Suprapubic skin (tissue), 4 donors: ENCODE results near the gene B4GAT1. TPM values are rescaled to one million over a fixed set of nuclear protein-coding genes. Genes with fewer than 3 reads are reported as not detected.

Experiments used
- DNase-seq, 2 donors: peaks; one replicate each; pipeline ENCODE4 v3.0.0-alpha.2; 2019; ENCODE audit warnings: low spot score in 2 of 2
- H3K27ac ChIP-seq: fragments of 200-600 bp; sonication (generic); one replicate; pipeline ENCODE4 v1.5.1; 2019
- H3K27me3 ChIP-seq: fragments of 200-600 bp; sonication (generic); one replicate; pipeline ENCODE4 v1.5.1; 2019
- H3K36me3 ChIP-seq: fragments of 200-600 bp; sonication (generic); one replicate; pipeline ENCODE4 v1.5.1; 2019
- H3K4me1 ChIP-seq: fragments of 200-600 bp; sonication (generic); one replicate; pipeline ENCODE4 v1.5.1; 2019
- H3K4me3 ChIP-seq: fragments of 200-600 bp; sonication (generic); one replicate; pipeline ENCODE4 v1.5.1; 2019; ENCODE audit warnings: mild to moderate bottlenecking
- H3K9me3 ChIP-seq: fragments of 200-600 bp; sonication (generic); one replicate; pipeline ENCODE4 v1.5.1; 2019
- EP300 ChIP-seq: sonication (generic); formaldehyde crosslinking; IDR thresholded peaks from one replicate; pipeline ENCODE4 v1.6.1; 2017; ENCODE audit warnings: antibody characterized with exemption
- POLR2A ChIP-seq, 2 donors: fragments of 450-650 bp; IDR thresholded peaks; one replicate each; pipeline ENCODE4 v1.6.1; 2017; ENCODE audit warnings: antibody characterized with exemption in 2 of 2, mild to moderate bottlenecking in 2 of 2, moderate library complexity in 2 of 2
- POLR2AphosphoS5 ChIP-seq, 3 donors: sonication (generic); formaldehyde crosslinking; IDR thresholded peaks; one replicate each; pipeline ENCODE4 v1.6.1; 2017; ENCODE audit warnings: antibody characterized with exemption in 3 of 3
- WGBS: methylation state at CpG from one replicate; pipeline ENCODE4 v1.1.5; 2018; 5-methylcytosine and 5-hydroxymethylcytosine counted together
- total RNA-seq, 4 donors: library from RNA; depleted of rRNA; stranded (reverse); fragments of >200 nt; gene quantifications; one replicate each; pipeline ENCODE4 v1.1.0, GENCODE V29; 2016
- TF ChIP-seq, protein P1 (sequence below), 2 donors: fragments of 200-600 bp in 1 of 2; fragments of 450-650 bp in 1 of 2; sonication (generic) in 1 of 2; IDR thresholded peaks; one replicate each; pipeline ENCODE4 v1.5.1; 2016 to 2019; ENCODE audit warnings: antibody characterized with exemption in 2 of 2, mild to moderate bottlenecking in 1 of 2, moderate library complexity in 1 of 2

Gene B4GAT1
- total RNA-seq, 4 donors from 2014 or later, result 14.4 to 31.9 (median 20.6) TPM

DNA sequence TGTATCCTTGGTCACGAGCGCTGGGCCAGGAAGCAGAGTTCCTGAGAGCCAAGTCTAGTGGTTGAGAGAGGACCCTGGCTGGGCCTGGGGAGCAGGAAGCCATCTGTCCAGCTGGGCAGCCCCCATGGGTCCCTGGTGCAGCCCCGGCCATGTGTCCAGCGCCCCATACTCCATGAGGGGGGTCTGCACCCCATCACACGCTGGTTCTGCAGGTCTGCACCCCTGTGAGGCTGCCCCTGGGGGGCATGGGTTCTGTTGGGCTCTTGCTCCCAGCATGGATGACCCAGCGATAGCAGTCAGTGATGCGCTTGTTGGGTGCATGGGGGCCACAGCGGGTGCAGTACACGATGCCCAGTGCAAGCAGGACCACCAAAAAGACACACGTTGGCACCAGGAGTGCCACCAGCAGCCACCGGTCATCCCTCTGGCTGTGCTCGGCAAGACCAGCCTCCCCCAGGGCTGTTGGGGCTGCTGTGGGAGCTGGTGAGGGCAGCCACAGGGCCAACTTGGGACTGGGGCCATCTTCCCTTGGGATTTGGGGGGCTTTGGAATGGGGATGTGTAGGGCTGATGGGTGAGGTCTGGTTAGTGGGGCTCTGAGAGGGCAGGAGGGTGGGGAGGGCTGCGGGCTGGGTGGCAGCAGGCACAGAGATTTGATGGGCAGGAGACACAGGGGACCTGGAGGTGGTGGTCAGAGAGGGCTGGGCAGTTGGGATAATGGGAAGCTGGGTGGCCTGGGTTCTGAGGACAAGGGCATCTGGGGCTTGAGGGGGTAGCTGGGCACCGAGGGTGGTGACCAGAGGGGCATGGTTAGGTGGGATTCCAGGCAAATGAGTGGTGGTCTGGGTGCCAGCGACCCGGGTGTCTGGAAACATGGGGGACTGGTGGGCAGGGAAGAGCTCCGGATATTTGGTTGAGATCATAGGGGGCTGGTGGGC lies 32.6 kb downstream of the B4GAT1 start:
- 65% methylated on average over 6 of the region's 17 CpGs for WGBS
- no peak for TF ChIP-seq EP300
- TF ChIP-seq POLR2AphosphoS5 (IDR thresholded peaks at IDR 0.05), result no peak
- TF ChIP-seq POLR2A (IDR thresholded peaks at IDR 0.05), result no peak
- TF ChIP-seq, protein P1, sequence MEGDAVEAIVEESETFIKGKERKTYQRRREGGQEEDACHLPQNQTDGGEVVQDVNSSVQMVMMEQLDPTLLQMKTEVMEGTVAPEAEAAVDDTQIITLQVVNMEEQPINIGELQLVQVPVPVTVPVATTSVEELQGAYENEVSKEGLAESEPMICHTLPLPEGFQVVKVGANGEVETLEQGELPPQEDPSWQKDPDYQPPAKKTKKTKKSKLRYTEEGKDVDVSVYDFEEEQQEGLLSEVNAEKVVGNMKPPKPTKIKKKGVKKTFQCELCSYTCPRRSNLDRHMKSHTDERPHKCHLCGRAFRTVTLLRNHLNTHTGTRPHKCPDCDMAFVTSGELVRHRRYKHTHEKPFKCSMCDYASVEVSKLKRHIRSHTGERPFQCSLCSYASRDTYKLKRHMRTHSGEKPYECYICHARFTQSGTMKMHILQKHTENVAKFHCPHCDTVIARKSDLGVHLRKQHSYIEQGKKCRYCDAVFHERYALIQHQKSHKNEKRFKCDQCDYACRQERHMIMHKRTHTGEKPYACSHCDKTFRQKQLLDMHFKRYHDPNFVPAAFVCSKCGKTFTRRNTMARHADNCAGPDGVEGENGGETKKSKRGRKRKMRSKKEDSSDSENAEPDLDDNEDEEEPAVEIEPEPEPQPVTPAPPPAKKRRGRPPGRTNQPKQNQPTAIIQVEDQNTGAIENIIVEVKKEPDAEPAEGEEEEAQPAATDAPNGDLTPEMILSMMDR (IDR thresholded peaks at IDR 0.05), result no peak
- DNase-seq, result no peak
- H3K27ac ChIP-seq, result peak overlapping the region; percentile 78
- H3K4me3 ChIP-seq, result peak overlapping the region; percentile 53
- H3K9me3 ChIP-seq, result no peaks in the 10 kb centered on the region
- H3K27me3 ChIP-seq, result no peaks in the 10 kb centered on the region
- H3K4me1 ChIP-seq, result peaks cover 58% of the 10 kb centered on the region
- no peaks in the 10 kb centered on the region for H3K36me3 ChIP-seq

DNA sequence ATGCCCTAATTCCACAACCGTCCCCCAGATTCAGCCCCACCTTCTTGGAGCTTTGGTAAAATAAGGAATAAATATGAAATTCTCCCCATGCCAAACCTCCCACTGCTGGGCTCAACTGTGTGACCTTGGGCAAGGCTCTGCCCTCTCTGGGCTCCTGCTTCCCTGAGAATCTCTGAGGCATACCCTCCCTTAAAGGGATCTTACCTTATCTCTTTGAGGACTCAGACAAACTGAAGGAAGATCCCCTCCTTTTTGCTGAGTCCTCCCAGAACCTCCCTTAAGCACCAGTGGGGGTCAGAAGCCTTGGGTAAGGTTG lies 33.3 kb downstream of the B4GAT1 start:
- Histone ChIP-seq H3K9me3 (no peaks in the 10 kb centered on the region), H3K4me3 (peak overlapping the region; percentile 53), H3K27me3 (no peaks in the 10 kb centered on the region), H3K27ac (peak overlapping the region; percentile 78), H3K4me1 (peaks cover 53% of the 10 kb centered on the region), H3K36me3 (no peaks in the 10 kb centered on the region)
- 67% methylated on average over 1 of the region's 1 CpG for WGBS
- TF ChIP-seq, protein P1 (IDR thresholded peaks at IDR 0.05), result no peak
- no peak for TF ChIP-seq EP300
- TF ChIP-seq POLR2AphosphoS5 (IDR thresholded peaks at IDR 0.05), result no peak
- no peak for TF ChIP-seq POLR2A (IDR thresholded peaks at IDR 0.05)
- no peak for DNase-seq

DNA sequence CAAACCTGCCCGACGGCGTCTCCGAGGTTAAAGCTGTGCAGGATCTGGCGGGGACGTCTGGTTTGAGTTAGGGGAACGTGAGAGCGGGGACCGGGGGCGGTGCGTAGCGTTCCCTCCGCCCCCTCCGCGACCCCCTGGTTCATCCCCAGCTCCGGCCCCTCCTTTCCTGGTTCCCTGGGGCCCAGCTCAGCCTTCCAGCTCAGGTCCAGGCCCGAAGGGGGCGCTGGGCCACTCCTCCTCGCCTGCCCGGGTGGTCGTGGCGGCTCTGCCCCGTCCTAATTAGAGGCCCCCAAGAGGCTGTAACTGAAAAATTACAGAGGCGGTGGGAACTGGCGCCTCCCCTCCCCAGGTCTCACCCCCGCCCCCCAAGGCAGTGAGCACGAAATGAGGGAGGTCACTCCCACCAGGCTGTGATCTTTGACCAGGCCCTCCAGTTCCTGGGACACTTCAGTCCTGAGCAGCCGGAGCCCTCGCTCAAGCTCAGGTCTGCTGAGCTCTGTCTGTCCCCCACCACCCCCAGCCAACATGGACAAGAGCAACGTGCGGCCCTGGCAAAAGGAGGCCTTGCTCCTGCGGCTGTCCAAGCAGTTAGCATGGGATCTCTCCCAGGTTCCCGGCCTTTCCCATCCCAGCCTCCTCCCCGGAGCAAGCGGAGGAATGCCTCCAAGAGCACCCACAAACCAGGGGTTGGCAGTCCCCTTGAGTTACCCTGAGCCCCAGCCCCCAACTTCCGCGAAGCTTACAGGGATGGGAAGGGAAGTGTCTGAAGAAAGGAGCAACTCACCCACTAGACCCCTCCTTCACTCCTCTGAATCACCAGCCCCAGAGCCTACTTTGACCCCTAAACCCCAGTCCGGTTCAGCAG lies 33.9 kb downstream of the B4GAT1 start:
- Histone ChIP-seq H3K4me3 (peak overlapping the region; percentile 53), H3K9me3 (no peaks in the 10 kb centered on the region), H3K36me3 (no peaks in the 10 kb centered on the region), H3K4me1 (peaks cover 47% of the 10 kb centered on the region), H3K27ac (peak overlapping the region; percentile 78), H3K27me3 (no peaks in the 10 kb centered on the region)
- DNase-seq, result peak in 1 of 2 donors; percentile 80
- WGBS, result 64% methylated on average over 18 of the region's 38 CpGs
- TF ChIP-seq EP300 (no peak), POLR2AphosphoS5 (IDR thresholded peaks at IDR 0.05) (no peak), POLR2A (IDR thresholded peaks at IDR 0.05) (no peak)
- TF ChIP-seq, protein P1 (IDR thresholded peaks at IDR 0.05), result no peak

DNA sequence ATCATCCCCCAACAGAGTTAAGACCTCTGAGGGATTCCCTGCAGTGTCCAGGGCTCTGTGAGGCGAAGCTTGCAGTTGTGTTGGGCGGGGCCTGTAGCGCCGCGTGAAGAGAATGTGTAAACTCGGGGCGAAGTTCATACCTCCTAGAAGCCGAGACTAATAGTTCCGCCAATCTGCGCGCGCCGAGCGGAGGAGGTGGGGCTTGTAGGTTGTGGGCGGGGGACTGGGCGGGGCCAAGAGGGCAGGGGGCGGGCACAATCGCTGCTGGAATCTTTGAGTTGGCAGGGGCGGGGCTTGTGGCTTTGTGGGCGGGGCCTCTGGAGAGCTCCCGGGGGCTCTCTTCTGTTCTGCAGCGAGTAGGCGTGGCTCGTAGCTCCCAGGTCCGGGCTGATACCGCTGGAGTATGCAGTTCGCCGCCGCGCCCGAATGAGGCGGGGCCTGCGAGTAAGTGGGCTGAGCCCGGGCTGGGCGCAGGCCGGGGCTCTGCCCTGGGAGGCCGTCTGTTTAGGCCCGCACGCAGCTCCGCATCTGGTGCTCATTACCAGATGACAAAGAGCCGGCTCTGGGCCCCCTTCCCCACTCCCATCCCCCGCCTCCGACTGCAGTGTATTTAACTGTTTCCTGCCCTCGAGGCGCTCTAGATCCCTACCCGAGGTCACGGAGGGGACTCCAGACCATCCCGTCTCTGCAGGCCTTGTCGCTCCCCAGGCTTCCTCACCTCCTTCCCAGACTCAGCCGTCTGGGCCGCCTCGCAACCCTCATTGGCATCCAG lies 34.7 kb downstream of the B4GAT1 start:
- peak; percentile 99 to 100 for DNase-seq
- Histone ChIP-seq H3K9me3 (no peaks in the 10 kb centered on the region), H3K27ac (peak overlapping the region; percentile 78), H3K4me3 (peak overlapping the region; percentile 53), H3K27me3 (no peaks in the 10 kb centered on the region), H3K4me1 (peaks cover 39% of the 10 kb centered on the region), H3K36me3 (no peaks in the 10 kb centered on the region)
- TF ChIP-seq POLR2A (IDR thresholded peaks at IDR 0.05) (no peak), EP300 (no peak), POLR2AphosphoS5 (IDR thresholded peaks at IDR 0.05) (no peak)
- TF ChIP-seq, protein P1 (IDR thresholded peaks at IDR 0.05), result no peak
- WGBS, result under 1% methylated on average over 21 of the region's 52 CpGs
